K562 (cell line): ENCODE measurements around the gene SLC7A10. TPM values are rescaled to one million over a fixed set of nuclear protein-coding genes. Genes with fewer than 3 reads are reported as not detected.
A peak's percentile ranks its signal among the peaks of the same experiment; 100 is the strongest.

ENCODE experiments used
- ATAC-seq: fragments of 200-7000 bp; cut with Tn5 transposase; 3 replicates; pipeline ENCODE4 v1.9.1; 2020; ENCODE audit warnings: moderate library complexity
- BruUV-seq: library from RNA; stranded (reverse); fragments of 400-500 nt; replicated peaks from 2 replicates; lab custom pipeline; 2021; lab: Mats Ljungman, UMichigan
- CTCF ChIA-PET: fragments of 300-600 bp; formaldehyde crosslinking; extraction: SDS; loops from one replicate; lab custom pipeline; 2021; ENCODE audit warnings: low intra/inter-chr PET ratio; lab: Yijun Ruan, JAX
- POLR2A ChIA-PET: fragments of 300-600, 350-650 bp; sonication (Branson Sonifier 250); formaldehyde crosslinking; extraction: SDS; loops from one replicate; lab custom pipeline; 2021; ENCODE audit warnings: antibody characterized with exemption, inconsistent platforms; lab: Yijun Ruan, JAX
- DNase-seq, 4 experiments: peaks; one replicate each; pipeline versions ENCODE4 v3.0.0 to v3.0.0-alpha.2; 2011 to 2018; ENCODE audit warnings: low spot score in 3 of 4, mixed read lengths in 3 of 4; ENCODE audit errors: extremely low read depth in 1 of 4
- FAIRE-seq: peaks from 2 replicates; lab custom pipeline; 2011; peaks lifted over from hg19 to GRCh38; lab: Jason Lieb, UNC
- H2AFZ ChIP-seq: 2 replicates; pipeline ENCODE4 v1.6.0; 2011; ENCODE audit warnings: low read depth, low read length, control low read depth, inconsistent platforms
- H3K27ac ChIP-seq: fragments of 200-600 bp; 3 replicates; pipeline ENCODE4 v1.8.0; 2011; ENCODE audit warnings: low read depth, mild to moderate bottlenecking, control low read depth, inconsistent platforms, low read length, moderate library complexity, mixed read lengths; ENCODE audit errors: extremely low read depth
- H3K27me3 ChIP-seq, 2 experiments: fragments of 300-600 bp in 1 of 2; 2 replicates in 1 of 2; 3 replicates in 1 of 2; pipeline versions ENCODE4 v1.6.0 to v1.8.0; 2011; ENCODE audit warnings: inconsistent platforms in 2 of 2, low read length in 2 of 2, mild to moderate bottlenecking in 1 of 2, mixed read lengths in 1 of 2, moderate library complexity in 1 of 2; ENCODE audit not compliant: control insufficient read depth in 2 of 2, insufficient read depth in 2 of 2
- H3K36me3 ChIP-seq: fragments of 300-600 bp; 3 replicates; pipeline ENCODE4 v1.8.0; 2011; ENCODE audit warnings: mild to moderate bottlenecking, low read length, inconsistent platforms; ENCODE audit not compliant: control insufficient read depth, insufficient read depth
- H3K4me1 ChIP-seq, 2 experiments: fragments of 200-600 bp in 1 of 2; replicated peaks in 1 of 2; 2 replicates in 1 of 2; 3 replicates in 1 of 2; pipeline versions ENCODE4 v1.5.1 to v1.8.0; 2011; ENCODE audit warnings: inconsistent platforms in 2 of 2, low read length in 2 of 2, mild to moderate bottlenecking in 1 of 2, mixed read lengths in 1 of 2, moderate library complexity in 1 of 2; ENCODE audit not compliant: control insufficient read depth in 2 of 2, insufficient read depth in 2 of 2
- H3K4me2 ChIP-seq: 2 replicates; pipeline ENCODE4 v1.6.1; 2011; ENCODE audit warnings: low read length, control low read depth, inconsistent platforms, mixed read lengths; ENCODE audit not compliant: insufficient read depth
- H3K4me3 ChIP-seq: fragments of 200-600 bp; sonication (generic), shearing (Covaris generic); 2 replicates; pipeline ENCODE4 v1.5.1; 2016; ENCODE audit warnings: control low read depth, inconsistent platforms
- H3K79me2 ChIP-seq: fragments of 200-600 bp; 3 replicates; pipeline ENCODE4 v1.8.0; 2011; ENCODE audit warnings: low read length, inconsistent platforms; ENCODE audit not compliant: control insufficient read depth, insufficient read depth
- H3K9ac ChIP-seq, 2 experiments: 2 replicates each; pipeline versions ENCODE4 v1.6.0 to v1.6.1; 2011; ENCODE audit warnings: low read depth in 2 of 2, low read length in 2 of 2, control low read depth in 1 of 2, inconsistent platforms in 1 of 2, mild to moderate bottlenecking in 1 of 2, mixed read lengths in 1 of 2; ENCODE audit not compliant: insufficient read depth in 1 of 2
- H3K9me1 ChIP-seq: one replicate; pipeline ENCODE4 v1.6.0; 2011; ENCODE audit warnings: inconsistent platforms, mild to moderate bottlenecking, low read length, moderate library complexity; ENCODE audit not compliant: control insufficient read depth, insufficient read depth
- H3K9me3 ChIP-seq: replicated peaks from 2 replicates; pipeline ENCODE4 v1.5.1; 2011; ENCODE audit warnings: low read depth, low read length, inconsistent platforms; ENCODE audit not compliant: control insufficient read depth, insufficient read depth
- H4K20me1 ChIP-seq: replicated peaks from 2 replicates; pipeline ENCODE4 v1.6.1; 2011; ENCODE audit warnings: low read length, inconsistent platforms, mixed read lengths; ENCODE audit not compliant: control insufficient read depth, insufficient read depth
- SPI1 ChIP-seq: IDR thresholded peaks from 2 replicates; pipeline ENCODE4 v1.6.1; 2011; ENCODE audit warnings: low read depth, low read length, control low read depth, borderline replicate concordance
- ZNF274 ChIP-seq: IDR thresholded peaks from 2 replicates; pipeline ENCODE4 v1.6.1; 2011; ENCODE audit warnings: low read depth, mild to moderate bottlenecking, low read length, moderate library complexity, borderline replicate concordance
- WGBS: fragments of 100-300 bp; shearing (Covaris generic); methylation state at CpG from one replicate; pipeline ENCODE4 v1.1.6; 2016; ENCODE audit warnings: low coverage, mixed read lengths; ENCODE audit not compliant: insufficient coverage; ENCODE audit errors: missing lambda C conversion rate; 5-methylcytosine and 5-hydroxymethylcytosine counted together
- in situ Hi-C: fragments of 300-500 bp; cut with MboI; formaldehyde crosslinking; loops from 4 replicates; pipeline ENCODE4 v1.15.0; 2018; ENCODE audit warnings: inconsistent platforms, mixed read lengths
- intact Hi-C: fragments of 100-400 bp; cut with micrococcal nuclease; formaldehyde crosslinking; loops from 2 replicates; pipeline ENCODE4 v1.14.2; 2022
- polyA plus RNA-seq, 8 experiments: library from polyadenylated mRNA; depleted of rRNA in 4 of 8; stranded (reverse) in 5 of 8; unstranded in 3 of 8; fragments of >200 nt; fragmentation: Nextera tagmentation in 2 of 8; fragmentation: Illumina TruSeq in 1 of 8; extraction: Ambion mirVana in 2 of 8; extraction: Trizol in 1 of 8; gene quantifications; 2 replicates each; pipeline versions ENCODE4 v1.2.1 to v1.2.3, GENCODE V29; 2011 to 2014; ENCODE audit warnings: inconsistent platforms in 1 of 8, missing spikeins in 1 of 8
- total RNA-seq, 7 experiments: library from RNA; depleted of rRNA in 6 of 7; stranded (reverse); fragments of >200 nt in 6 of 7; fragmentation: Illumina TruSeq in 2 of 7; extraction: Trizol in 2 of 7; gene quantifications; 2 replicates each; pipeline versions ENCODE4 v1.2.1 to v1.2.3, GENCODE V29; 2011 to 2021; ENCODE audit warnings: low replicate concordance in 1 of 7
- TF ChIP-seq, protein P1 (sequence below): fragments of 450-650 bp; IDR thresholded peaks from 2 replicates; pipeline ENCODE4 v1.6.1; 2016; ENCODE audit warnings: low read depth, mild to moderate bottlenecking, moderate library complexity
- TF ChIP-seq, protein P2 (sequence below): fragments of 200-800 bp; sonication (Bioruptor generic); IDR thresholded peaks from 2 replicates; pipeline ENCODE4 v1.6.1; 2017; ENCODE audit warnings: missing genetic modification characterization, missing compliant biosample characterization

Gene SLC7A10
- total and polyA plus RNA-seq, 9 of the 15 experiments (the other 6 are each of a cell fraction or from before 2014, with no cell fraction given) = 0.07 TPM; not detected in 8

DNA sequence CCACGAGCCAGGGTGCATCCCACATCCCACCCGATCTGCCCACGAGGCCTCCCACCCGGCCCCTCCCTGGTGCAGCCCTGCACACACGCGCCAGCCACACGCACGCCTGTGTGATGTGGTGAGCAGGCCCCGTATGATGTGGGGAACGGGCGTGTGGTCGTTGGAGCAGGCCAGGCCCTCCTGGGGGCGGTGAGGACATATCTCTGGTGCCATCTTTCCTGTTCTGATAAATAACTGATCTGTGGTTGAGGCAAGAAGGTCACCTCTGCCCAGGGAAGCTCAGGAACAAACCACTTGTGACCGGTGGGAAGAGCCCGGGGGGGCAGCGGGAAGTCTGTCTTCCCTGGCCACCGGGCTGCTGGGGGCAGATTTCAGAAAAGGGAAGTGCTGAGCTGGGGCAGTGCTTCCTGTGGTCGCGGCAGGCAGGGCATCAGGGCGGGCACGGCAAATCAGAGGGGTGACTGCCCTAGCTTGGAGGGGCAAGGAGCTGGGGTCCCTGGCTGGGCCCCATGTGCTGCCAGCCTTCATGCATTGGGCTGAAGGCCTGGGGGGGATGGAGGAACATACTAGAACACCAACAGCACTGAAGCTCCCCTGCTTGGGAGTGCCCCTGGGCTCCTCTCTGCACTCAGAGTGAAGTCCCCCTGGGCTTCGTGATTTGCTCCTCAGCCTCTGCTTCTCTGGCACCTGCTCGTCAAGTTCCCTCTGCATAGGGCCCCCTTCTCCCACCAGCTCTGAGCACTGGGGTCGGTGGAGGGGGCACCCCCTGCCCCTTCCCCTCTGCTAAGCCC lies 35.2 kb upstream of the SLC7A10 start:
- no TSS peak for BruUV-seq
- POLR2A ChIA-PET = interaction anchor here (0.5 to 1.4 kb wide), 4 partner anchors 9 to 231 kb away, joined by 3 to 6 read pairs (median 3); partner anchors contain the start of gene CEBPG
- H4K20me1 ChIP-seq = no peaks in the 10 kb centered on the region
- WGBS = 4% methylated on average over 14 of the region's 24 CpGs
- no peak overlapping the region for H3K4me2 ChIP-seq
- in situ Hi-C loops = no loop called here
- peaks cover 5 to 28% of the 10 kb centered on the region in 2 experiments; a peak in 4 of 5 replicates for H3K4me1 ChIP-seq
- H3K27me3 ChIP-seq = peaks cover 0 to 41% of the 10 kb centered on the region in 2 experiments; a peak in 2 of 5 replicates
- no peak for ATAC-seq
- no peaks in the 10 kb centered on the region for H3K36me3 ChIP-seq
- no peak overlapping the region for H2AFZ ChIP-seq
- H3K9me1 ChIP-seq = no peaks in the 10 kb centered on the region
- H3K4me3 ChIP-seq = no peak overlapping the region
- no peak overlapping the region for H3K27ac ChIP-seq
- intact Hi-C loops = no loop called here
- no peak overlapping the region for H3K9ac ChIP-seq
- FAIRE-seq = no peak
- CTCF ChIA-PET = no interaction called here
- no peaks in the 10 kb centered on the region for H3K9me3 ChIP-seq
- TF ChIP-seq SPI1 = peak; percentile 84
- TF ChIP-seq, protein P1, sequence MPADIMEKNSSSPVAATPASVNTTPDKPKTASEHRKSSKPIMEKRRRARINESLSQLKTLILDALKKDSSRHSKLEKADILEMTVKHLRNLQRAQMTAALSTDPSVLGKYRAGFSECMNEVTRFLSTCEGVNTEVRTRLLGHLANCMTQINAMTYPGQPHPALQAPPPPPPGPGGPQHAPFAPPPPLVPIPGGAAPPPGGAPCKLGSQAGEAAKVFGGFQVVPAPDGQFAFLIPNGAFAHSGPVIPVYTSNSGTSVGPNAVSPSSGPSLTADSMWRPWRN = peak; percentile 51; the same call in 1 of the 2 replicates
- no peak for TF ChIP-seq ZNF274
- TF ChIP-seq, protein P2, sequence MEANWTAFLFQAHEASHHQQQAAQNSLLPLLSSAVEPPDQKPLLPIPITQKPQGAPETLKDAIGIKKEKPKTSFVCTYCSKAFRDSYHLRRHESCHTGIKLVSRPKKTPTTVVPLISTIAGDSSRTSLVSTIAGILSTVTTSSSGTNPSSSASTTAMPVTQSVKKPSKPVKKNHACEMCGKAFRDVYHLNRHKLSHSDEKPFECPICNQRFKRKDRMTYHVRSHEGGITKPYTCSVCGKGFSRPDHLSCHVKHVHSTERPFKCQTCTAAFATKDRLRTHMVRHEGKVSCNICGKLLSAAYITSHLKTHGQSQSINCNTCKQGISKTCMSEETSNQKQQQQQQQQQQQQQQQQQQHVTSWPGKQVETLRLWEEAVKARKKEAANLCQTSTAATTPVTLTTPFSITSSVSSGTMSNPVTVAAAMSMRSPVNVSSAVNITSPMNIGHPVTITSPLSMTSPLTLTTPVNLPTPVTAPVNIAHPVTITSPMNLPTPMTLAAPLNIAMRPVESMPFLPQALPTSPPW (CRISPR knock-in tag) = peak; percentile 16; the same call in 1 of the 2 replicates
- DNase-seq = no peak
- no peaks in the 10 kb centered on the region for H3K79me2 ChIP-seq
